Neuronal stem cell (in vitro differentiated cells): ENCODE measurements around the gene CUL1.

Experiments used
- DNase-seq: peaks from one replicate; pipeline ENCODE4 v3.0.0-alpha.2; 2013; ENCODE audit warnings: low spot score
- H2AFZ ChIP-seq: one replicate; pipeline ENCODE4 v1.6.1; 2013; ENCODE audit warnings: mild to moderate bottlenecking, low read length, inconsistent platforms
- H2AK5ac ChIP-seq: 2 replicates; pipeline ENCODE4 v1.6.1; 2013; ENCODE audit warnings: low read depth, mild to moderate bottlenecking, inconsistent platforms, low read length, moderate library complexity, mixed read lengths
- H2BK120ac ChIP-seq: 2 replicates; pipeline ENCODE4 v1.6.1; 2013; ENCODE audit warnings: low read depth, mild to moderate bottlenecking, inconsistent platforms, low read length, moderate library complexity, mixed read lengths
- H2BK12ac ChIP-seq: one replicate; pipeline ENCODE4 v1.6.1; 2013; ENCODE audit warnings: low read length, inconsistent platforms
- H2BK15ac ChIP-seq: 2 replicates; pipeline ENCODE4 v1.6.1; 2013; ENCODE audit warnings: mild to moderate bottlenecking, low read length, inconsistent platforms, mixed read lengths
- H2BK5ac ChIP-seq: one replicate; pipeline ENCODE4 v1.6.1; 2013; ENCODE audit warnings: inconsistent platforms, mild to moderate bottlenecking, low read length, moderate library complexity
- H3K14ac ChIP-seq: one replicate; pipeline ENCODE4 v1.6.1; 2013; ENCODE audit warnings: low read length, inconsistent platforms
- H3K18ac ChIP-seq: 2 replicates; pipeline ENCODE4 v1.6.1; 2013; ENCODE audit warnings: low read length, inconsistent platforms
- H3K23ac ChIP-seq: 2 replicates; pipeline ENCODE4 v1.6.1; 2013; ENCODE audit warnings: low read depth, mild to moderate bottlenecking, mixed read lengths, low read length, inconsistent platforms; ENCODE audit not compliant: poor library complexity
- H3K27ac ChIP-seq: replicated peaks from 3 replicates; pipeline ENCODE4 v1.5.1; 2013; ENCODE audit warnings: low read length, inconsistent platforms
- H3K27me3 ChIP-seq, 3 experiments: 2 replicates each; pipeline ENCODE4 v1.6.1; 2013; ENCODE audit warnings: low read length in 3 of 3, mild to moderate bottlenecking in 2 of 3, inconsistent platforms in 1 of 3, low read depth in 1 of 3, mixed read lengths in 1 of 3, moderate library complexity in 1 of 3; ENCODE audit not compliant: control insufficient read depth in 3 of 3, insufficient read depth in 3 of 3
- H3K36me3 ChIP-seq, 2 donors: replicated peaks in 1 of 2; 2 replicates each; pipeline ENCODE4 v1.6.1; 2013; ENCODE audit warnings: low read length in 2 of 2; ENCODE audit not compliant: control insufficient read depth in 2 of 2, insufficient read depth in 2 of 2
- H3K4ac ChIP-seq: 2 replicates; pipeline ENCODE4 v1.6.1; 2013; ENCODE audit warnings: inconsistent platforms, mild to moderate bottlenecking, low read length, moderate library complexity
- H3K4me1 ChIP-seq, 2 donors: 1 replicate in 1 of 2; 2 replicates in 1 of 2; pipeline ENCODE4 v1.6.1; 2013; ENCODE audit warnings: low read length in 2 of 2, low read depth in 1 of 2; ENCODE audit not compliant: control insufficient read depth in 2 of 2, insufficient read depth in 1 of 2
- H3K4me2 ChIP-seq: one replicate; pipeline ENCODE4 v1.6.1; 2013; ENCODE audit warnings: mild to moderate bottlenecking, low read length, inconsistent platforms; ENCODE audit not compliant: insufficient read depth, poor library complexity, severe bottlenecking
- H3K4me3 ChIP-seq, 2 donors: 2 replicates each; pipeline ENCODE4 v1.5.1; 2013; ENCODE audit warnings: low read length in 2 of 2, mild to moderate bottlenecking in 2 of 2, inconsistent platforms in 1 of 2, moderate library complexity in 1 of 2
- H3K79me1 ChIP-seq: one replicate; pipeline ENCODE4 v1.6.1; 2013; ENCODE audit warnings: low read depth, mild to moderate bottlenecking, inconsistent platforms, low read length, moderate library complexity
- H3K9ac ChIP-seq: one replicate; pipeline ENCODE4 v1.6.1; 2013; ENCODE audit warnings: mild to moderate bottlenecking, low read depth, low read length, inconsistent platforms; ENCODE audit not compliant: poor library complexity
- H3K9me3 ChIP-seq, 2 donors: replicated peaks in 1 of 2; 2 replicates each; pipeline versions ENCODE3 to v1.6.1; 2013; ENCODE audit warnings: low read length in 2 of 2, mild to moderate bottlenecking in 2 of 2, inconsistent platforms in 1 of 2, low read depth in 1 of 2, mixed read lengths in 1 of 2, moderate library complexity in 1 of 2; ENCODE audit not compliant: control insufficient read depth in 2 of 2, insufficient read depth in 1 of 2
- H4K8ac ChIP-seq: one replicate; pipeline ENCODE4 v1.6.1; 2013; ENCODE audit warnings: low read depth, mild to moderate bottlenecking, inconsistent platforms, low read length, moderate library complexity
- H4K91ac ChIP-seq: one replicate; pipeline ENCODE4 v1.6.1; 2013; ENCODE audit warnings: low read length, low read depth, mild to moderate bottlenecking, inconsistent platforms; ENCODE audit not compliant: poor library complexity
- WGBS, 2 donors: extraction: QIAGEN DNeasy Blood & Tissue Kit; methylation state at CpG; one replicate each; pipeline ENCODE4 v1.1.7; 2013; ENCODE audit warnings: missing lambda C conversion rate in 2 of 2, mixed read lengths in 1 of 2; ENCODE audit not compliant: insufficient read length in 2 of 2, insufficient replicate concordance in 1 of 2; ENCODE audit errors: extremely low coverage in 2 of 2; 5-methylcytosine and 5-hydroxymethylcytosine counted together

Gene CUL1

GRCh38 chr7:148715027-148715426, 16.3 kb downstream of the CUL1 start:
- Histone ChIP-seq H3K9me3 (peaks cover 6 to 12% of the 10 kb centered on the region in 2 donors), H2AK5ac (no peak overlapping the region), H3K4me2 (no peak overlapping the region), H3K18ac (no peak overlapping the region), H2BK12ac (no peak overlapping the region), H2BK120ac (no peak overlapping the region), H2BK5ac (no peak overlapping the region), H2BK15ac (no peak overlapping the region), H3K4me1 (no peaks in the 10 kb centered on the region), H4K91ac (no peak overlapping the region), H3K79me1 (peaks cover 4% of the 10 kb centered on the region), H4K8ac (no peak overlapping the region), H3K27ac (no peak overlapping the region), H3K23ac (no peak overlapping the region), H3K14ac (no peak overlapping the region), H3K9ac (no peak overlapping the region), H2AFZ (no peak overlapping the region), H3K27me3 (no peaks in the 10 kb centered on the region), H3K4me3 (no peak overlapping the region), H3K4ac (no peak overlapping the region), H3K36me3 (peaks cover 2 to 5% of the 10 kb centered on the region in 2 donors)
- DNase-seq = no peak
- WGBS, 2 donors = no CpG with 5 or more reads among the region's 6 CpGs

- no peak overlapping the region for H3K9ac ChIP-seq
- no CpG with 5 or more reads among the region's 12 CpGs for WGBS, 2 donors
Observed at GRCh38 chr7:148717266-148717793, 18.6 kb downstream of the CUL1 start.

GRCh38 chr7:148718431-148718830, 19.7 kb downstream of the CUL1 start:
- H2AFZ ChIP-seq = no peak overlapping the region
- H3K9ac ChIP-seq = no peak overlapping the region
- DNase-seq = no peak
- H3K4me3 ChIP-seq = no peak overlapping the region
- H3K27me3 ChIP-seq = no peaks in the 10 kb centered on the region
- no peak overlapping the region for H4K8ac ChIP-seq
- H3K18ac ChIP-seq = no peak overlapping the region
- peaks cover 3 to 5% of the 10 kb centered on the region in 2 donors for H3K36me3 ChIP-seq
- WGBS, 2 donors = no CpG with 5 or more reads among the region's 3 CpGs
- H3K79me1 ChIP-seq = peaks cover 9% of the 10 kb centered on the region
- H3K14ac ChIP-seq = no peak overlapping the region
- no peak overlapping the region for H3K27ac ChIP-seq
- H2AK5ac ChIP-seq = no peak overlapping the region
- no peak overlapping the region for H3K4me2 ChIP-seq
- peaks cover 6 to 18% of the 10 kb centered on the region in 2 donors for H3K9me3 ChIP-seq
- H2BK120ac ChIP-seq = no peak overlapping the region
- H3K23ac ChIP-seq = no peak overlapping the region
- H3K4me1 ChIP-seq = peaks cover 0 to 2% of the 10 kb centered on the region in 2 donors
- H2BK5ac ChIP-seq = no peak overlapping the region
- no peak overlapping the region for H2BK15ac ChIP-seq
- no peak overlapping the region for H2BK12ac ChIP-seq
- H3K4ac ChIP-seq = no peak overlapping the region
- no peak overlapping the region for H4K91ac ChIP-seq

More at GRCh38 chr7:148717266-148717793, 18.6 kb downstream of the CUL1 start:
- H2BK120ac ChIP-seq = no peak overlapping the region
- H3K23ac ChIP-seq = no peak overlapping the region
- peaks cover 6 to 12% of the 10 kb centered on the region in 2 donors for H3K9me3 ChIP-seq
- no peak overlapping the region for H3K14ac ChIP-seq
- H4K91ac ChIP-seq = no peak overlapping the region
- no peak overlapping the region for H2AK5ac ChIP-seq
- H3K79me1 ChIP-seq = peaks cover 7% of the 10 kb centered on the region
- H3K36me3 ChIP-seq = peaks cover 2 to 5% of the 10 kb centered on the region in 2 donors
- H3K27ac ChIP-seq = no peak overlapping the region
- no peak overlapping the region for H2BK15ac ChIP-seq
- no peak overlapping the region for H3K18ac ChIP-seq
- H3K27me3 ChIP-seq = no peaks in the 10 kb centered on the region
- H3K4me2 ChIP-seq = no peak overlapping the region
- no peak overlapping the region for H3K4ac ChIP-seq
- no peak overlapping the region for H3K4me3 ChIP-seq
- no peak overlapping the region for H2AFZ ChIP-seq
- H3K4me1 ChIP-seq = peaks cover 0 to 2% of the 10 kb centered on the region in 2 donors
- H2BK5ac ChIP-seq = no peak overlapping the region
- DNase-seq = no peak
- no peak overlapping the region for H4K8ac ChIP-seq
- no peak overlapping the region for H2BK12ac ChIP-seq

GRCh38 chr7:148719753-148720152, 21.1 kb downstream of the CUL1 start:
- H2BK12ac ChIP-seq = no peak overlapping the region
- H2BK15ac ChIP-seq = no peak overlapping the region
- no peak overlapping the region for H2BK5ac ChIP-seq
- H3K4me2 ChIP-seq = no peak overlapping the region
- no peak overlapping the region for H3K18ac ChIP-seq
- no peak overlapping the region for H3K4ac ChIP-seq
- H3K9me3 ChIP-seq = peaks cover 4 to 23% of the 10 kb centered on the region in 2 donors
- no peak overlapping the region for H3K14ac ChIP-seq
- H3K27ac ChIP-seq = no peak overlapping the region
- H3K23ac ChIP-seq = no peak overlapping the region
- no peak overlapping the region for H4K8ac ChIP-seq
- WGBS, 2 donors = no CpG with 5 or more reads among the region's 5 CpGs
- no peaks in the 10 kb centered on the region for H3K27me3 ChIP-seq
- H3K9ac ChIP-seq = no peak overlapping the region
- no peak overlapping the region for H2BK120ac ChIP-seq
- H3K4me1 ChIP-seq = peaks cover 0 to 2% of the 10 kb centered on the region in 2 donors
- H4K91ac ChIP-seq = no peak overlapping the region
- peaks cover 3% of the 10 kb centered on the region in 2 donors for H3K36me3 ChIP-seq
- peaks cover 12% of the 10 kb centered on the region for H3K79me1 ChIP-seq
- no peak overlapping the region for H2AK5ac ChIP-seq
- no peak overlapping the region for H3K4me3 ChIP-seq
- DNase-seq = no peak
- H2AFZ ChIP-seq = no peak overlapping the region
